Germinal center (tissue), 1 donor: ENCODE measurements around the gene SALL4.
"Not testable (repeated sequence)": the region's sequence is repeated elsewhere in the genome, so short reads cannot be mapped to it uniquely, and the experiment has no call there.

Experiments
- DNase-seq: peaks from one replicate; pipeline ENCODE4 v3.0.0; 2012; ENCODE audit warnings: mixed read lengths, low spot score

Gene SALL4

DNA sequence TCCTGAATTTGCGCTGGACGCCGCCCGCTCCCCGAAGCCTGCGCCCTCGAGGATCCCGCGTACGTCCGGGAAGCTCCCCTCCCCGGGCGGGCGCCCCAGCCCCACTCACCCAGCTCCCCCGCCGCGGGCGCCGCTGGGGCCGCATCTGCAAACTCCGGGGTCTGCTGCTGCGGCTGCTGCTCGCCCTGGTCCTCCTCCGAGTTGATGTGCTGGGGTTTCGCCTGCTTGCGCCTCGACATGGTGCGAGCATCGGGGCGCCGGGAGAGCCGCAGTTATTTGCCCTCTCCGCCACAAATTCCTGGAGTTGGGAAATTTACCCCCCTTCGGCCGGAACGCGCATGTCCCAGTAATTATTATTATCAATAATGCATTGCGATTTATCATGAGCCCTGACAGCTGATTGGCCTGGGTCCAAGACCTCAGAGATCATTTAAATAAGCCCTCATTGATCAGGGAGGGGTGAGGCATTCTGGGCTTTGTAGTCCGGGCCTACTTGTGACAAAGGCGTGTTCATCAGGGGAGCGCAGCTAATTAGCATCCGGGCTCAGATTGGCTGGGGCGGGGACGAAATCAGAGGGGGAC, at the start of gene SALL4:
TSS of gene SALL4 (minus strand) at position 352 of the 582 bp plus-strand sequence. CDS start at position 239, 113 bp downstream.
- no peak for DNase-seq

DNA sequence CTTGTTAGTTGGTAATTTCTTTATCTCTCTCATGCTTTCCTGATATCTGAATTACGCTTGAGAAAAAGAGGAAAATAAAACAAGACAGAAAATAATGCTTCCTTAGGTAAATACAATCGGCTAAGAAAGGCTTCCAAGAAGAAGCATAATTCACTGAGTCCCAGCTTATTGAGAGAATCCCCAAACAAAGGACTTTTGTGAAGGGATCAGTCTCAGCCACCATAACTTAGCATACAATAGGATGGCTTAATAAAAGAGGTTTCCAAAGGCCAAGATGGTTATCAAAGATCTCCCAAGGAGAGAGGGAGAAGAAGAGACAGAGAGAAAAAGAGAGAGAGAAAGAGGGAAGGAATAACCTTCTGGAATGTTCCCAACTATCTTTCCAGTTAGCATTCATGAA, 46.0 kb upstream of the SALL4 start:
- no peak for DNase-seq

DNA sequence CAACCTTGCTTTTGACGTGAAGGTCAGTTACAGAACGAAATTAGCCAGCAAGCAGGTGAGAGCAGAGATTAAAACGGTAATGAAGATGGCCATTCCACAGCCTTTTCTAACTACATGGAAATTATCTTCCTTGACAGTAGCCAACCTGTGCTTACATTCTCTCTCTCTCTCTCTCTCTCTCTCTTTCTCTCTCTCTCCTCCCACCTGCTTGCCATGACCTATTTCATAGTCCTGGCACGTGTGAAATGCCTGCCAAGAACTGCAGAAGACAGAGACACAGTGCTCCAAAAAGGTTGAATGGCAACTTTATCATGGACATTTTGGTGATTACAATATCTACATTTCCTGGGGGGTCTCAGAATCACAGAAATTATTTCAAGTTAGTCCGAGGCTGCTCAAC, 38.5 kb upstream of the SALL4 start:
- DNase-seq: no peak

DNA sequence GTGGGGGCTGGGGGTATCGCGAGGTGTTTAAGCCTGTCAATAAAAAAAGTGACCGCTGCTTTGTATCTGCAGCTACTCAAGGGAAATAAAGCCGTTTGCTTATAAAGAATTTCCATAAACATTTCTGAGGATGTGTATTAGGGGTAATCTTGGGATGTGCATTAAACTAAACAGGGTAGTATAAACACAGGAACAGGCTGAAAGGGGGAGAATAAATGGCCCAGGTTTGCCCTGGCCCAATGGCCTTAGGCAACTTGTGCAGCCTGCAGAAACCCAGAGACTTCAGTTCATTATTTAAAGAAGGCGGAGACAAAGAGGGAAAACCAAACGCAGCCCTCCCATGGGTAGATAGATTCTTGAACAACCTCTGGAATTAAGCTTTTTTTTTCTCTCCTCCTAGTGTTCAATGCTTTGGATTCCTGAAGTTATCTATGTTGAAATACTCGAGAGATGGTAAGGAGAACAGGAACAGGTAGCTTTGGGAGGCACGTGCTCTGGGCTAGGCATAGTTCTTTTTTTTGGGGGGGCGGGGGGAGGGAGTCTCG, 35.6 kb upstream of the SALL4 start:
- no peak for DNase-seq

DNA sequence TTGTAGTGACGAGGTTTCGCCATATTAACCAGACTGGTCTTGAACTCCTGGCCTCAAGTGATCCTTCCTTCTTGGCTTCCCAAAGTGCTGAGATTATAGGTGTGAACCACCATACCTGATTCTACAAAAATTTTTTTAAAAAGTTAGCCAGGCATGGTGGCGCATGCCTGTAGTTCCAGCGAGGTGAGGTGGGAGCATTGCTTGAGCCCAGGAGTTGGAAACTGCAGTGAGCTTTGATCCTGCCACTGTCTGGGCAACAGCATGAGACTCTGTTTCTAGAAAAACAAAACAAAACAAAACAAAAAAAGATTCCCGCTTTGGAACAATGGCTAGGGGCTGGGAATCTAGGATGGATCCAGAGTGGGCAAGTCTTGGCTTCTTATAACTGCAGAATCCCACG, 35.1 kb upstream of the SALL4 start:
- no peak for DNase-seq

DNA sequence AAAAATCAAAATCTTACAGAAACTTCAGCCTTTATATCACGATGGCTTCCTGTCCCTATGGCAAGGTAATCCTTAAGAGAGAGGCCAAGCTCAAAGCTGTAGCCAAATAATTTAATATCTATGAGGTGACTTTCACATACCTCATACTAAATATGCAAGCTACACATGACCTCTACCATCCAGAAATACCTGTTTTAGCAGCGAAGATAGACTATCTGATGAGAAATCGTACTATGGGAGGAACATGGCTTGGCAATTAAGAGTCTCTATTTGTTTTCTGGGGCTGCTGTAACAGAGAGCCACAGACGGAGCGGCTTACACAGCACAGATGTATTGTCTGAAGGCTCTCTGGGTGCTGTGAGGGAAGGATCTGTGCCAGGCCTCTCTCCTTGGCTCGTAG, 31.0 kb upstream of the SALL4 start:
- no peak for DNase-seq

DNA sequence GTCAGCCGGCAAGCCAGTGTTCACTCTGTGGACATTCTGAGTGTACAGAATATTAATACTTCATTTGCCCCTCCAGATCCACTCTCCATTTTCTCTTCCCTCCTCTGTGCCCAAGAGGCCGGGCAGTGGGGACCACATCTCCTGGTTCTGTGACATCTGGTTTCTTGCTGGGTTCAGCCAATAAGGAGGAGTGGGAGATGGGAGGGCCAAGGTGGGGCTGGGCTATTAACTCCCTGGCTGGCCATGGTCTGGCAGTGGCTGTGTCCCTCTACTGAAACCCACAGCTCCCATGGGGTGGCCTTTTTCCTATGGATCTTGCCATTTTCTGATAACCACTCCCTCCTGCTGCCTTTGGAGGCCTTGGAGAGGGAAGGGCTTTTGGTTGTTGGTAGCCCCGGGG, 30.0 kb upstream of the SALL4 start:
- DNase-seq: no peak

DNA sequence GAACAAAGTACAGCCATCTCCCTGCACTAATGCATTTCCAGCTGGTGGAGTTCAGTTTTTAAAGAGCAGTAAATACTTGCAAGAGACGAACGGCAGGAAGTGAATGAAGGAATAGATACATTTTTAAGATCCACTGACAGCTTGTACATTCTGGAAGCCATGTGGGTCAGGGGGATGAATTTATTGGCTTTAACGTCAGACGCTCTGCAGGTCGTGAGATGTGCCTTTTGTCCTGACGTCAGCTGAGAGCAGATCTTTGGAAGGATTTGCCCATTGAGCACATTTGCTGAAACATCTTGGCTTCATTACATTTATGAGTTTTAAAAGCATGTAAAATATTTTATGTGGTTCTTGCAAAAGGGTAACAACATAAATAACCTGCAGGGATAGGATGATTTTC, 29.5 kb upstream of the SALL4 start:
- DNase-seq: no peak

DNA sequence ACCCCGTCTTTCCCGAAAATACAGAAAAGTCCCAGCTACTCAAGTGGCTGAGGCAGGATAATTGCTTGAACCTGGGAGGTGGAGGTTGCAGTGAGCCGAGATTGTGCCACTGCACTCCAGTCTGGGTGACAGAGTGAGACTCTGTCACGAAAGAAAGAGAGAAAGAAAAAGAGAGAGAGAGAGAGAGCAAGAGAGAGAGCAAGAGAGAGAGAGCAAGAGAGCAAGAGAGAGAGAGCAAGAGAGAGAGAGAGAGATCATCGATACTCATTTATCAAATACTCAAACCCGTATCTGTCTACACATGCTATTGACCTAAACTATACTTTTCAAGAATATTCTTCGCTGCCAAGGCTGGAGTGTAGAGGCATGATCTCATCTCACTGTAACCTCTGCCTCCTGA, 28.2 kb upstream of the SALL4 start:
- DNase-seq: no peak

DNA sequence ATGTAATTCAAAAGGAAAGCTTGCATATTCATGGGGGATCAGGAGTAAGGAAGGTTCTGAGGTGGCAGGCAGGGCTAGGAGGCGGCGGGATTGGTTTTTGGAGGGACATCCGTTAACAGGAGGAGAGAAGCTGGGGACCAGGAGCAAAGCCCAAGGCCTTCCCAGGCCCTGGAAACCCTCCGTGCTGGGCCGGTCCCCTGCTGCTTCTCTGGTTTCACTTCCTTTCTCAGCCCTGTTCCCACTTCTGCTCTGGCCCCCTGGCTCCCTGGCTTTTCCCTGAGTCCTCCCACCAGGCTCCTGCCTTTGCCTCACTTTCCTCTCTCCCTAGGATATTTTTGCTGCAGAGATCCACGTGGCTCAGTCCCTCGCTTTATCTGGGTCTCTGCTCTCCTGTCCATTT, 26.4 kb upstream of the SALL4 start:
- DNase-seq: peak; percentile 19

DNA sequence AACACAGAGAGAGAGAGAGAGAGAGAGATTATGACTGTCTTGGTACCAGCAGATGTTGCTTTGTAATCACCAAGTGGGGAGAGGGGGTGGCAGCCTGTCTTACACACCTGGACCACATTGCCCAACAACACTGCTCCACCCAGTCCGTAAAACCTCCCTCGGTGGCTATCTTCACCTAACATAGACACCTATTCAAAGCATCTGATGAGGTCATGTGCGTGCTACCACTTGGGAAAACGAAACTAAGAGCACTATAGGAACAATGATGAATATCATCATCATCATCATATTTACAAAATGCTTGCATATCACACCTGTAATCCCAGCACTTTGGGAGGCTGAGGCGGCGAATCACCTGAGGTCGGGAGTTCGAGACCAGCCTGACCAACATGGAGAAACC, 24.1 kb upstream of the SALL4 start:
- DNase-seq: no peak

DNA sequence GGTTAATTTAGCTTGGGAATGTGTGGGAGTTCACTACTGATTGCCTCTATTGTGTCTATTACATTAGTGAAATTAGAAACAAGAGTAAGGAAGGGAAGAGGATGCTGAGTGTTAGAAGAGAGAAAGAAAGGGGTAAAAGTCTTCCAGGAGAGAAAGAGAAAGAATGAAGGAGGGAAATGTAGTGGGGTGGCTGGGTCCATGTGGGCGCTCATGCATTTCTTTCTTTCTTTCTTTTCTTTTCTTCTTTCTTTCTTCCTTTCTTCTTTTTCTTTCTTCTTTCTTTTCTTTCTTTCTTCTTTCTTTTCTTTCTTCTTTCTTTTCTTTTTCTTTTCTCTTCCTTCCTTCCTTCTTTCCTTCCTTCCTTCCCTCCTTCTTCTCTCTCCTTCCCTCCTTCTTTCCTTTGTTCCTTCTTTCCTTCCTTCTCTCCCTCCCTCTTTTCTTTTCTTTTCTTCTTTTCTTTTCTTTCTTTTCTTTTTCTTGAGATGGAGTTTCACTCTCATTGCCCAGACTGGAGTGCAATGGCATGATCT, 16.2 kb upstream of the SALL4 start:
- DNase-seq: no peak

DNA sequence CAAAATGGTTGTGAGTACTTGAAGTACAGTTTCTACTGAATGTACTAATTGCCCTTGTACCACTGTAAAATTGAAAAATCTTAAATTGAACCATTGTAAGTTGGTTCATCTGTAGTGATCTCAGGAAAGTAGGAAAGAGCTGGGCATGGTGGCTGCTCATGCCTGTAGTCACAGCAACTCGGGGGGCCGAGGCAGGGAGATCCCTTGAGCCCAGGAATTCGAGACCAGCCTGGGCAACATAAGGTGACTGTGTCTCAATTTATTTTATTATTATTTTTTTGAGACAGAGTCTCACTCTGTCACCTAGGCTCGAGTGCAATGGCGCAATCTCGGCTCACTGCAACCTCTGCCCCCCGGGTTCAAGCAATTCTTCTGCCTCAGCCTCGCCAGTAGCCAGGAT, 14.5 kb upstream of the SALL4 start:
- DNase-seq: not testable (repeated sequence)

DNA sequence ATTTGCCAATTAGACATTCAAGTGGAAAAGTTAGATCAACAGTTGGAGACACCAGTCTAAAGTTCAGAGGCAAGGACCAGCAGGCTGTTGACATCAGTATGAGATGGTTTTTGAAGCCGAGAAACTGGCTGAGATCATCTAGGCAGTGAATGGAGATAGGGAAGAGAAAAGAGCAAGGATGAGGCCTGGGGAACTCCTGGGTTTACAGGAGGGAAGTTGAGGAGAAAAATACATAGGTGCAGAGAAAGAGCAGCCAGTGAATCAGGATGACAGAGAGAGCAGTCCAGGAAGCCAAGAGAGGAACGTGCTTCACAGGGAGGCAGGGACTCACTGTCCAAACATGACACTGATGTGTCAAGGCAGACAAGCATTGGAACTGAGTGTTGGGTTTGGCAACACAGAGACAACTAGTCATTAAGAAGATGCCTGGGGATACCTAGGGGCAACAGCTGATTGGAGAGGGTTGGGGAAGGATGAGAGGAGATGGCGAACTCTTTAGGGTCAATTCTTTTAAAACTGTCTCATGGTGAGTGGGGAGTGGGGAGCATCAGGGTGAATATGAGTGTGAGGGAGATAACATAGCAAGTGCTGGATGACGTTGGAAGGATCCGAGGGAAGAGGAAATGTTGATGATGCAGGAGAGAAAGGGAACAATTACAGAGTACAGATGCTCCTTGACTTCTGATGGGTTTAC, 13.2 kb upstream of the SALL4 start:
- no peak for DNase-seq

DNA sequence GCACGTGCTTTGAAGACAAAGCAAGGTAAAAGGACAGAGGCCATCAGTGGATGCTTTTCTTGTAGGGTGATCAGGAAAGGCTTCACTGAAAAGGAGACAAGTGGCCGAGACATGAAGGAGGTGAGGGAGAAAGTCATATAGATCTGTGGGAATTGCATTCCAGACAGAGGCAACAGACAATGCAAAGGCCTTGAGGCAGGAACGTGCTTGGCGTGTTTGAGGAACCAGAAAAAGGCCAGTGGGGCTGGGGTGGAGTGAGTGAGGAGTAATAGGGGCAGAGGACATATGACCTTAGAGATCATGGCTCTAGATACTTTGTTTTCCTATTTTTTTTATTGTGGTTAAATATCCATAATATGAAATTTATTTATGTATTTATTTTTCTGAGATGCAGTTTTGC, 10.5 kb upstream of the SALL4 start:
- no peak for DNase-seq

DNA sequence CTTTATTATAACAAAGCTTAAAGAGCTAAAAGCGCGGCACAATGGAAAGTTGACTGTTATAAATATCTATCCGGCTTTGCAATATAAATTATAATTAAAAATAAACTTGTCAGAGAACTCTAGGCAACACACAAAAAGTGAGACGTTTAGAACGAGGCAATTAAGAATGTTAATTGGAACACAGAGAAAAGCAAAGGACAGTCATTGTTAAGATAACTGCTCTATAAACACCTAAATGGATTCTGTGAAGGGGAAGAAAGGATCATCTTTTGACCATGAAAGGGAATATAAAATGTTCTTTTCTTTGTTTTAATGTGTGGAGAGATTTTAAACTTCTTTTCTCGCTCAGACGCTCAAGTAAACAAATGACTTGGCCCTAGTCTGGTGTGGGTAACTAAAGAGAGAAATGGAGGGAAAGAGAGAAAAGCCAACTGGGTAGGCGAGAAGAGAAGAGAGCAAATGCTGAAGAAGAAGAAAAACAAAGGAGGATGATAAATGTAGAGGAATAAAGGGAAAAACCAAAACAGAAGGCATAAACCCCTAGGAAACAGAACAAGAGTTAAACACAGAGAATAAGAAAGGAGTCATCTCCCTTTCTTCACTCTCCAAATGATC, 9.3 kb upstream of the SALL4 start:
- DNase-seq: no peak

DNA sequence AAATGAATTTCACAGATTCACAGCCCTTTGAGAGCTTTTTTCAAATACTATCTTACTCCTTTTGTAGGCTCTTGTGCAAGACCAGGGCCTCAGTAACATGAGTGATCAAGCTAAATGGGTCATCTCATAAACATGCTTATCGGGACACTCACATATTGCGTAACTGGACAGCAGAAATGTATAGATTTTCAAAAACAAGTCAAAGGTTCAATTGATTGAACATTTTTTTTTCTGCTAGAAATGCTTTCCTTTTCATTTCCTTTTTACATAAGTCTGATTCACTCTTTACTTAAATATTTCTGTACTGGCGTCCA, 8.7 kb upstream of the SALL4 start:
- DNase-seq: no peak

DNA sequence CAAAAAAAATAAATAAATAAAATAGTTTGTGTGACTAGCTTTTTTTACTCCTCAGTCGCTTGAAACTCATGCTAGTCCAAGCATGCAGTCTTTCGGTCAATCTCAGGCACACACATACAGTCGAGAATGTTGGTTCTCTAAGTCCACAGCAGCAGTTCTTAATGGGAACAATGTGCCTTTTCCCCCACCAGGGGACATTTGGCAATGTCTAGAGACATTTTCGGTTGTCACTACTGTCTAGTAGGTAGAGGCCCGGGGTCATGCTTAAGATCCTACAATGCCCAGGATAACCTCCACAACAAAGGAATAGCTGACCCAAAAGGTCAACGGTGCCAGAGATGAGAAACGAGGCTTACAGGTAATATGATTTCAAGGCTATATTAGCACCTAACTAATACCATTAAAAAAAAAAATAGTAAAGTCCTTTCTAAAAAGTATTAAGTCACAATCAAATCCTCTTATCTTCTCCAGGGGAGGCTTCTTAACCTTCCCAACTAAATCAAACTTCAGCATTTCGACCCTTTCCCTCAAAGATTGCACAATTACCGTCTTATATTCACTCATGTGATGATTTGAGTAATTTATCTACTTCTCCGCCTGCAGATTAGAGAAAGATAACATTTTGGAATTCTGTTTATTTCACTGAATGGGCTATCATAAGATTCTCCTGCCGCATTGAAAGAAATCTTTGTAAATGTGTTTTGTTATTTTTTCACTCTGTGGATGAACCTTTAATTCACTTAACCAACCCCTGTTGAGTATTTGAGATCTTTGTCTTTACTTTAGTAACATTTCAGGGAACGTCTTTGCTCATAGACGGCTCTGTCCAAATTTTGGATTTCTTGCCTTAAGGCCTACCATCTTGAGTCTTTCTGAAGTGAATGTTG, 8.1 kb upstream of the SALL4 start:
- no peak for DNase-seq

DNA sequence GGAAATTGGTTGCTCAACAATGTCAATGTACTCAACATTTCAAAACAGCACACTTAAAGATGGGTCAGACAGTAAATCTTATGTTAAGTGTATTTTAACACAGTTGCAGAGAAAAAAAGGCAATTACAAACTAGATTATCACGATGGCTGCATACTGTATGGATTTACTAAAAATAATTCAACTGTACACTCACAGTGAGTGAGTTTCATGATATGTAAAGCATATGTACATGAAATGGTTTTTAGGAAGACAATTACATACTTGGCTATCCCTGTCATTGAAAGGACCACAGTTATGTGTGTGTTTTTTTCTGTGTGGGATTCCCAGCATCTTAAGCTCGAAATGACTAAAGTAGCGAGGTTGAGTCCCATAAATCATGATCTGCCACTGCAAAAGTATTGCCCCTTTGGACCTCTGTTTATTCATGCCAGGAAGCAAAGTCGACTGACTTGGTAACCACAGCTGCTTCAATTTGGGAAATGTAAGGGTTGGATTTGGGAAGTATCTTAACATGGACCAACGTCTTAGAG, 5.5 kb upstream of the SALL4 start:
- DNase-seq: no peak

DNA sequence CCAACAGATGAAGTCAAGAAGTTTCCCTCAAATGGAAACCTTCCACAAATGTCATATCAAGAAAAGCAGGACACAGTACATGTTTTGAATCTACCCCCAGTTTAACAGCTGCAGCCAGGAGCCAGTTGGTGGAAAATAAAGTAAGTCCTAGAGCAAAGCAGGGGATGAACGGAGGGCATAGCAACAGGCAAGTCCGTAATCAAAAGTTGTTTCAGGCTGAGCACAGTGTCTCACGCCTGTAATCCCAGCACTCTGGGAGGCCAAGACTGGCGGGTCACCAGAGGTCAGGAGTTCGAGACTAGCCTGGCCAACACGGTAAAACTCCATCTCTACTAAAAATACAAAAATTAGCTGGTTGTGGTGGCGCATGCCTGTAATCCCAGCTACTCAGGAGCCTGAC, 2.4 kb upstream of the SALL4 start:
- DNase-seq: no peak

DNA sequence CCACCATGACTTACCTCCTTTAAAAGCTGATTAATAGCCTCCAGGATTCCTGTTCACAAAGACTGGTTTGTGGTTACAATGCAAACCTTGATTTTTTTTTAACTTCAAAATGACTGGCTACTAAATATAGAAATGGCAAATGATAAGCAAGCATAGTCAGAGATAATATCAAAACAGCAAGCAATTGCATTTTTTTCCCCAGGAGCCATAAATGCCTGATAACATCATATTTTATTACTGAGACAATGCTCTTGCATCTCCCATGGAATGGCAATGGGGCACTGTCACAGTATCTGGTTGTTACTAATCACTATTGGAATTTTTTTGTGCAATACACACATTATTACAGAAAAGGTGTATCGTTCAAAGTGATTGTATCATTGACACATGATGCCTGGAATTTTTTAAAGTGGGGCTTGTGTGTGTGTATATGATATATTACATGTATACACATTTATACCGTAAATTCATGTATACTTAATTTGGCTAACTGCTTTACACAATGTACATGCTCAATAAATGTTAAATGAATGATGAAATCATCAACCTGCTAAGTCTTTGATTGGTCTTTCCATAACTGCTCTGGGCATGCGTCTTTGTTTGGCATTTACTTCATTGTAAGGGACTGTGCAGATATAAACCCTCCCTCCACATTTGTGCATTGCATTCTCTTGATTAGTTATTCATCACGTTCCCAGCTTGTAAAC, 980 bp upstream of the SALL4 start:
- no peak for DNase-seq

DNA sequence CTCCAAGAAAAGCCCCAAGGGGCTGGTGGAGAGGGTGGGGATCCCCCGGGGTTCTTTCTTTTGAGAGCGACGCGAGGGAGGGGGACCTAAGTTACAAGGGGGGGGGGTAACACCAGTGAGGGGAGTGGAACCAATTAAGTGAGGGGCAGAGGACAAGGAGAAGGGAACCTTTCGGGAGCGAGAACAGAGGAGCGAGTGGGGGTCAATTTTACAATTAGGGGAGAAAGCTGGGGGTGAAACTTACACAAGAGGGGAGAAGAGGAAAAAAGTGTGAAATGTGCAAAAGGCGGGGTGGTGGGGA, 548 bp downstream of the SALL4 start:
- DNase-seq: no peak
